Measurements from ENCODE around the gene AKAP9. TPM values are rescaled to one million over a fixed set of nuclear protein-coding genes. Genes with fewer than 3 reads are reported as not detected.

AKAP9 gene
- total and polyA plus RNA-seq, 2 donors (not counting 3 experiments of a cell fraction or from before 2014, with no cell fraction given): 9.5 to 51.6 TPM

DNA sequence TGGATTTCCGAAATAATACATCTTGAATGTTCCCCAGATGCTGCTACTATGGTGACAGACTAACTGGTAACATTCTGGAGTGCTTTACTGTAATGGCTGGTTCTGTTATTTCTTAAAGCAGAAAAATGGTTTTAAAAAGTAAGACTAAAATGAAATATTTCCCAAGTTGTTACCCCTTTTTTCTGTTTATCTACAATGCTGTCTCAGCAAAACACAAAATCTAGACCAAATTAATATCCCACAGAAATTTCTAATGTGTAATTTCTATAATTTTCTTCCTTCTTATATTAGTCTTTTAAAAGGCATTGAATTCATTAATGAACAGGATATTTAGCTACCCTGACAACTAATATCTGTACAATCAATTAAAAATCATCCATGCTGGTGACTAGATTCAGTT is 41.1 kb upstream of the AKAP9 start:
- Histone ChIP-seq H3K9me3 (replicated peaks; ENCODE audit: control insufficient read depth, insufficient read depth, low read length) (no peaks in the 10 kb centered on the region), H3K9me1 (replicated peaks; ENCODE audit: control insufficient read depth, extremely low read depth, insufficient read depth, low read length) (no peaks in the 10 kb centered on the region), H3K36me3 (ENCODE audit: control insufficient read depth in 2 of 2, extremely low read depth in 1 of 2, insufficient read depth in 2 of 2, low read length in 2 of 2) (no peaks in the 10 kb centered on the region), H3K27me3 (ENCODE audit: control insufficient read depth in 2 of 2, insufficient read depth in 2 of 2, low read length in 2 of 2) (no peaks in the 10 kb centered on the region), H4K20me1 (replicated peaks; ENCODE audit: control insufficient read depth, extremely low read depth, insufficient read depth, low read length) (no peaks in the 10 kb centered on the region), H3K4me1 (ENCODE audit: control insufficient read depth, extremely low read depth, insufficient read depth, low read length) (no peaks in the 10 kb centered on the region), H3K4me3 (replicated peaks in 1 of 3; ENCODE audit: insufficient read depth in 1 of 3, low read depth in 1 of 3, low read length in 3 of 3) (no peak overlapping the region), H3K4me2 (ENCODE audit: insufficient read depth, low read length) (no peak overlapping the region), H2AFZ (ENCODE audit: low read depth, low read length) (no peak overlapping the region), H3K27ac (ENCODE audit: insufficient read depth, low read depth, low read length) (no peak overlapping the region), H3K79me2 (ENCODE audit: control insufficient read depth, insufficient read depth, low read length) (no peaks in the 10 kb centered on the region), H3K9ac (replicated peaks; ENCODE audit: extremely low read depth, insufficient read depth, low read length) (no peak overlapping the region)
- dilution Hi-C loops (cut with MboI; ENCODE audit: extremely low pct_ligation_motif_present, low sequenced_read_pairs) (no loop called here), intact Hi-C loops (cut with micrococcal nuclease) (no loop called here)
- TF ChIP-seq JUN (IDR thresholded peaks at IDR 0.05; ENCODE audit: borderline replicate concordance, insufficient read depth, insufficient read length, low read depth): no peak
- no peak for FAIRE-seq
- BruUV-seq (replicated peaks): no TSS peak
- DNase-seq (ENCODE audit: low read depth, low spot score): no peak
- ChIA-PET CTCF (interaction anchor here (2.5 kb wide), 1 partner anchor 19 kb away, joined by 8 read pairs; the partner anchor contains the start of gene MTERF1), POLR2A (no interaction called here)

DNA sequence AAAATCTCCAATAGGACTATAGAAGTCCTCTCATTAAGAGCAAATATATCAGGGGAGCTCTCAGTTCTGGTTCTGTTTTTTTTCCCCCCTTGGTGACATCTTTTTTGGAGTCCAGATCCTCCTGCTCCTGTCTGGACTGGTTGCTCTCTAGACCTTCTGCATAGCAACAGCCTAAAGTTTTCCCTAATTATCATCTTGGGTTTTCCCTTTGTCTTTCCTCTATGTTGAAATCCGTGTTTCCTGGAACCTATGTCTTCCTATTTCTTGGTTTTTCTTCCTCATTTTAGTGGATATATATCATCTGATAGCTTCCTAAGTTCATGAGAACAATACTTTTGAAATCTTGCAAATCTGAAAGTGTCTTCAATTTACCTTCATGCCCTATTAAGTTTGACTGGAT is 30.5 kb upstream of the AKAP9 start:
- FAIRE-seq: no peak
- H3K27me3 ChIP-seq (ENCODE audit: control insufficient read depth in 2 of 2, insufficient read depth in 2 of 2, low read length in 2 of 2): peaks cover 0 to 3% of the 10 kb centered on the region in 2 experiments
- H3K27ac ChIP-seq (ENCODE audit: insufficient read depth, low read depth, low read length): no peak overlapping the region
- no peak overlapping the region for H3K9ac ChIP-seq (replicated peaks; ENCODE audit: extremely low read depth, insufficient read depth, low read length)
- intact Hi-C loops (cut with micrococcal nuclease): no loop called here
- H3K4me2 ChIP-seq (ENCODE audit: insufficient read depth, low read length): no peak overlapping the region
- dilution Hi-C loops (cut with MboI; ENCODE audit: extremely low pct_ligation_motif_present, low sequenced_read_pairs): no loop called here
- H3K36me3 ChIP-seq (ENCODE audit: control insufficient read depth in 2 of 2, extremely low read depth in 1 of 2, insufficient read depth in 2 of 2, low read length in 2 of 2): no peaks in the 10 kb centered on the region
- no peak overlapping the region for H3K4me3 ChIP-seq (replicated peaks in 1 of 3; ENCODE audit: insufficient read depth in 1 of 3, low read depth in 1 of 3, low read length in 3 of 3)
- no TSS peak for BruUV-seq (replicated peaks)
- ChIA-PET CTCF (no interaction called here), POLR2A (no interaction called here)
- H3K79me2 ChIP-seq (ENCODE audit: control insufficient read depth, insufficient read depth, low read length): no peaks in the 10 kb centered on the region
- H4K20me1 ChIP-seq (replicated peaks; ENCODE audit: control insufficient read depth, extremely low read depth, insufficient read depth, low read length): no peaks in the 10 kb centered on the region
- no peaks in the 10 kb centered on the region for H3K4me1 ChIP-seq (ENCODE audit: control insufficient read depth, extremely low read depth, insufficient read depth, low read length)
- H3K9me1 ChIP-seq (replicated peaks; ENCODE audit: control insufficient read depth, extremely low read depth, insufficient read depth, low read length): no peaks in the 10 kb centered on the region
- no peak for DNase-seq (ENCODE audit: low read depth, low spot score)
- no peak overlapping the region for H2AFZ ChIP-seq (ENCODE audit: low read depth, low read length)
- TF ChIP-seq POLR2AphosphoS5 (IDR thresholded peaks at IDR 0.05; ENCODE audit: insufficient read depth, low read depth, low read length): no peak
- no peak for TF ChIP-seq JUN (IDR thresholded peaks at IDR 0.05; ENCODE audit: borderline replicate concordance, insufficient read depth, insufficient read length, low read depth)
- no peak for TF ChIP-seq POLR2A (IDR thresholded peaks at IDR 0.05; ENCODE audit: low read depth, low read length)
- no peak for TF ChIP-seq FOS (IDR thresholded peaks at IDR 0.05; ENCODE audit: borderline replicate concordance, insufficient read depth, low read length)
- no peak for TF ChIP-seq MYC (IDR thresholded peaks at IDR 0.05; ENCODE audit: low read depth, low read length)
- TF ChIP-seq, protein P1, sequence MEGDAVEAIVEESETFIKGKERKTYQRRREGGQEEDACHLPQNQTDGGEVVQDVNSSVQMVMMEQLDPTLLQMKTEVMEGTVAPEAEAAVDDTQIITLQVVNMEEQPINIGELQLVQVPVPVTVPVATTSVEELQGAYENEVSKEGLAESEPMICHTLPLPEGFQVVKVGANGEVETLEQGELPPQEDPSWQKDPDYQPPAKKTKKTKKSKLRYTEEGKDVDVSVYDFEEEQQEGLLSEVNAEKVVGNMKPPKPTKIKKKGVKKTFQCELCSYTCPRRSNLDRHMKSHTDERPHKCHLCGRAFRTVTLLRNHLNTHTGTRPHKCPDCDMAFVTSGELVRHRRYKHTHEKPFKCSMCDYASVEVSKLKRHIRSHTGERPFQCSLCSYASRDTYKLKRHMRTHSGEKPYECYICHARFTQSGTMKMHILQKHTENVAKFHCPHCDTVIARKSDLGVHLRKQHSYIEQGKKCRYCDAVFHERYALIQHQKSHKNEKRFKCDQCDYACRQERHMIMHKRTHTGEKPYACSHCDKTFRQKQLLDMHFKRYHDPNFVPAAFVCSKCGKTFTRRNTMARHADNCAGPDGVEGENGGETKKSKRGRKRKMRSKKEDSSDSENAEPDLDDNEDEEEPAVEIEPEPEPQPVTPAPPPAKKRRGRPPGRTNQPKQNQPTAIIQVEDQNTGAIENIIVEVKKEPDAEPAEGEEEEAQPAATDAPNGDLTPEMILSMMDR (IDR thresholded peaks at IDR 0.05; ENCODE audit: extremely low read depth in 1 of 2, insufficient read depth in 1 of 2, low read depth in 1 of 2, low read length in 2 of 2): no peak
- TF ChIP-seq EZH2 (IDR thresholded peaks at IDR 0.05; ENCODE audit: borderline replicate concordance, low read depth, low read length, severe bottlenecking): no peak
- TF ChIP-seq GATA2 (IDR thresholded peaks at IDR 0.05; ENCODE audit: insufficient read depth, insufficient read length, low read depth, low read length): no peak
- H3K9me3 ChIP-seq (replicated peaks; ENCODE audit: control insufficient read depth, insufficient read depth, low read length): no peaks in the 10 kb centered on the region

All from endothelial cell of umbilical vein (primary cell).